Measurements from ENCODE around the gene CSF1. TPM values are rescaled to one million over a fixed set of nuclear protein-coding genes. Genes with fewer than 3 reads are reported as not detected.

The CSF1 gene
- total RNA-seq, 1 donor from 2014 or later: 159 TPM

DNA sequence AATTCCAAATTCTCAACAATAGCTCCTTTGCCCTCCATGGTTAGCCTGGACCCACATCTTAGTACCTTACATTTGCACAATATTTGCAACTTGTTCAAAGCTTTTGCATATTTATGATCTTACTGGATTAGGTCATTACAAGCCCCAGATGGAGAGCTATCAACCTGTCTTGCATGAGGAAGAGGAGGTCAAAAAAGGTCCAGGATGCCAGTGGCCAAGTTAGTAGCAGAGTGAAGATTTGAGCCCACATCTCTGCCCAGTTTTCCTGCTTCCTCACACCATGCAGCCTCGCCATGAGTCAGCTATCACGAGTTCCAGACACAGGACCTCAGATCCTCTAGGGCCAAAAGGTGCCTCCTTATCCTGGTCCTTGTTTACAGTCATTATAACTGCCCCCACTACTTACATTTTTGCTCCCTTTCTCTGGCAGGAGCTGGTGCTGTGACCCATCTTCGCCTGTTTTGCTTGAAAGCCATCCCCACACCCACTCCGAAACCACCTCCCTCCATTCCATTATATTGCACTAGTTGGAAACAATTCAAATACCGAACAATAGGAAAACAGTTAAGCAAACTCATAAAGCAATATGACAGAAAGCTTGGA, 68.9 kb downstream of the CSF1 start:
- H3K9me3 ChIP-seq: no peaks in the 10 kb centered on the region
- peaks cover 55% of the 10 kb centered on the region for H3K4me1 ChIP-seq
- intact Hi-C loops (cut with DNase I): loop anchor here (5.0 to 10.0 kb wide), 3 partner anchors 67 to 345 kb away; partner anchors contain the start of gene CSF1
- DNase-seq (ENCODE audit: extremely low spot score in 2 of 2): peak in 1 of 2 donors; percentile 90
- TF ChIP-seq, protein P1, sequence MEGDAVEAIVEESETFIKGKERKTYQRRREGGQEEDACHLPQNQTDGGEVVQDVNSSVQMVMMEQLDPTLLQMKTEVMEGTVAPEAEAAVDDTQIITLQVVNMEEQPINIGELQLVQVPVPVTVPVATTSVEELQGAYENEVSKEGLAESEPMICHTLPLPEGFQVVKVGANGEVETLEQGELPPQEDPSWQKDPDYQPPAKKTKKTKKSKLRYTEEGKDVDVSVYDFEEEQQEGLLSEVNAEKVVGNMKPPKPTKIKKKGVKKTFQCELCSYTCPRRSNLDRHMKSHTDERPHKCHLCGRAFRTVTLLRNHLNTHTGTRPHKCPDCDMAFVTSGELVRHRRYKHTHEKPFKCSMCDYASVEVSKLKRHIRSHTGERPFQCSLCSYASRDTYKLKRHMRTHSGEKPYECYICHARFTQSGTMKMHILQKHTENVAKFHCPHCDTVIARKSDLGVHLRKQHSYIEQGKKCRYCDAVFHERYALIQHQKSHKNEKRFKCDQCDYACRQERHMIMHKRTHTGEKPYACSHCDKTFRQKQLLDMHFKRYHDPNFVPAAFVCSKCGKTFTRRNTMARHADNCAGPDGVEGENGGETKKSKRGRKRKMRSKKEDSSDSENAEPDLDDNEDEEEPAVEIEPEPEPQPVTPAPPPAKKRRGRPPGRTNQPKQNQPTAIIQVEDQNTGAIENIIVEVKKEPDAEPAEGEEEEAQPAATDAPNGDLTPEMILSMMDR (IDR thresholded peaks at IDR 0.05): no peak
- TF ChIP-seq POLR2AphosphoS5 (IDR thresholded peaks at IDR 0.05; ENCODE audit: insufficient read depth in 1 of 2, low read depth in 1 of 2): peak in 1 of 2 donors; percentile 82
- H3K4me3 ChIP-seq: no peak overlapping the region
- no peaks in the 10 kb centered on the region for H3K36me3 ChIP-seq
- peak overlapping the region; percentile 31 for H3K27ac ChIP-seq
- H3K27me3 ChIP-seq: no peaks in the 10 kb centered on the region

Other genes with a start within 250 kb of the CSF1 start
- gene GSTM2, start 242.8 kb upstream of the CSF1 start, total RNA-seq: 130 TPM
- gene GSTM1, start 223.0 kb upstream of the CSF1 start, total RNA-seq: 156 TPM
- 21.1 TPM for gene GSTM5, start 198.6 kb upstream of the CSF1 start, total RNA-seq
- gene GSTM3, start 169.8 kb upstream of the CSF1 start, total RNA-seq: 199 TPM
- gene EPS8L3, start 146.9 kb upstream of the CSF1 start, total RNA-seq: not detected
- gene AHCYL1, start 73.9 kb downstream of the CSF1 start, total RNA-seq: 75.6 TPM
- gene STRIP1, start 123.8 kb downstream of the CSF1 start, total RNA-seq: 40.8 TPM
- not detected for gene ALX3, start 159.8 kb downstream of the CSF1 start, total RNA-seq
- not detected for gene UBL4B, start 201.6 kb downstream of the CSF1 start, total RNA-seq
- 1.7 TPM for gene SLC6A17, start 239.6 kb downstream of the CSF1 start, total RNA-seq